Ovary (tissue), 3 donors: ENCODE data around the gene CABP4.

Experiments used
- CTCF ChIP-seq, 3 donors: fragments of 450-650 bp in 2 of 3; fragments of 200-600 bp in 1 of 3; IDR thresholded peaks; one replicate each; pipeline versions ENCODE4 v1.5.1 to v1.8.0; 2016 to 2022; ENCODE audit warnings: antibody characterized with exemption in 3 of 3, mild to moderate bottlenecking in 1 of 3
- POLR2A ChIP-seq: fragments of 450-650 bp; IDR thresholded peaks from one replicate; pipeline ENCODE4 v1.6.1; 2017; ENCODE audit warnings: antibody characterized with exemption, mild to moderate bottlenecking, moderate library complexity
- donor health status: DM: no; HTN: no; CAD: no.

- TF ChIP-seq CTCF (IDR thresholded peaks at IDR 0.05) = no peak
- TF ChIP-seq POLR2A = no peak
These were observed 29.7 kb downstream of the CABP4 start for GRCh38 chr11:67484847-67485311.
